ENCODE measurements around the gene MYO1G. TPM values are rescaled to one million over a fixed set of nuclear protein-coding genes. Genes with fewer than 3 reads are reported as not detected.

The MYO1G gene
- total RNA-seq, 4 donors from 2014 or later = 2.5 to 8.3 (median 6.4) TPM

DNA sequence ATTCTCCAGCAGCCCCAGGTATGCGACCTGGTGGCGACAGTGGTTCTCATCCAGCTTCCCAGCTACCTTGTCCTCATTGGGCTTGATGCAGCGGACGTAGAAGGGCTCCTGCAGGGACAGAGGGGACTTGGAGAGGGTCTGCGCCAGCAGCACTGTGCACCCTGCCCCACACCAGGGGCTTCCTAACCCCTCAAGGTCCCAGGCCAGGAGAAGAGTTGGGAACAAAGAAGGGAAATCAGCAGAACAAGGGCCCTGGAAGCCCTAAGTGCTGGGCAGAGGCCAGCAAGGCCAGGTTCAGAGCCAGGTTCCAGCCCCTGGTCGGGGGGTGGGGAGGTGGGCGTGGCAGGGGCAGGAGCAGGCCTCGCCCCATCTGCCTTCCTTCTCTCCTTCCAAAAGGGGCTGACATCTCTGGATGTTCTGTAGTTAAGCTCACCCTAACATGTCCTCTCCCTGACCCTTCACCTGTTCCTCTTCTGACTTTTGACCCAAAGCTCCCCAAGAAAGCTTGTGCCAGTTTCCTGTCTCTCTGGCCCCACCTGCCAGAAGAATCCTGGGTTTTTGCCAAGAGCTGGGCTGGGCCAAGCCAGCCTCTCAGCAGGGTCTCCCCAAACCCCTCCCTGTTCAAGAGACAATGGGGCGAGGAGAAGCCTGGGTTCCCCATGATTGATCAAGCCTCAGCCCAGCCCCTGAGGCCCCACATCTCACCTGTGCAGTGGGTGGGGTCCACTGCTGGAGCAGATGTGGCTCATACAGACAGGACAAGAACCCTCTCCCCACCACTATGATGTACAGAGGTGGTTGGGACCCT is 11.9 kb downstream of the MYO1G start:
- WGBS, 2 donors (ENCODE audit: low coverage in 1 of 2) = 78% methylated on average over 9 of the region's 9 CpGs; no CpG with 5 or more reads in 1 of the 2 donors
- DNase-seq = no peak
- in situ Hi-C loops (cut with MboI; ENCODE audit: low pct_ligation_motif_present in 1 of 4, low pct_unique_long_range_greater_than_20kb in 1 of 4, low sequenced_read_pairs in 3 of 4) = loop anchor here in 1 of 4 donors (10.0 kb wide), 1 partner anchor 168 kb away; no protein-coding TSS in a partner anchor

DNA sequence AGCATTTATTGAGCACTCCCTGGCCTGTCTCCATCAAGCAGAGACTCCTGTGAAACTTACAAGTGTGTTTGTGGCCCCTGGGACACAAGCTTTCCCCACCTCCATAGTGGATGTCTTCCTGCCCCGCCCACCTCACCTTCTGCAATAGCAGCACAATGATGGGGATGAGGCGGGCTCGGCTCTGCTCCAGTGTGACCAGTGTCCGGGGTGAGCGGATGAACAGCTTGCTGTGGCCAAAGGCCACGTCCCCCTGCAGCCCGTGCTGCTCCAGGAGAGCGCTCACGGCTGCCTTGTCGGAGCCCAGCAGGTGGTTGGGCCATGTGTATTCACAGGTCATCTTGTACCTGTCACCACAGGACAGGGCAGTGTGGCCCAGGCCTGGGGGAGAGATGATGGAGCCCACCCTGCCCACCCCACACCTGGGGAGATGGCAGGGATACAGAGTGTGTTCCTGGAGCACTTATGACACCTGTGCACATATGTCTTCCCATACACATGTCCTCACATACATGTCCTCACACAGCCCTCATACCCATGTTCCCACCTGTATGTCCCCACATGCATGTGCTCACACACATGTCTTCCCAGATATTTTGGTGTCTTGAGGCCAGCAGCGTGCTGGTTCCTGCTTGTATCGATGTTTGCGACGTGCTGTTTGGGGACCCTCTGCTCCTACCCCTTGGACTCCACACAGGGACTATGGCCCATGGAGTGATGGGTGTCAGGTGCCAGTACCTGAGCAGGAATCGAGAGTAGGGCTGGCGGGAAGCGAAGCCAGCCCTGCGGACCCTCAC is 12.7 kb downstream of the MYO1G start:
- Histone ChIP-seq H3K9me3 (no peaks in the 10 kb centered on the region), H3K4me3 (no peak overlapping the region), H3K27me3 (peaks cover 17% of the 10 kb centered on the region), H3K36me3 (no peaks in the 10 kb centered on the region), H3K4me1 (peaks cover 0 to 13% (median 11%) of the 10 kb centered on the region in 4 donors), H3K27ac (no peak overlapping the region)
- TF ChIP-seq, protein P1, sequence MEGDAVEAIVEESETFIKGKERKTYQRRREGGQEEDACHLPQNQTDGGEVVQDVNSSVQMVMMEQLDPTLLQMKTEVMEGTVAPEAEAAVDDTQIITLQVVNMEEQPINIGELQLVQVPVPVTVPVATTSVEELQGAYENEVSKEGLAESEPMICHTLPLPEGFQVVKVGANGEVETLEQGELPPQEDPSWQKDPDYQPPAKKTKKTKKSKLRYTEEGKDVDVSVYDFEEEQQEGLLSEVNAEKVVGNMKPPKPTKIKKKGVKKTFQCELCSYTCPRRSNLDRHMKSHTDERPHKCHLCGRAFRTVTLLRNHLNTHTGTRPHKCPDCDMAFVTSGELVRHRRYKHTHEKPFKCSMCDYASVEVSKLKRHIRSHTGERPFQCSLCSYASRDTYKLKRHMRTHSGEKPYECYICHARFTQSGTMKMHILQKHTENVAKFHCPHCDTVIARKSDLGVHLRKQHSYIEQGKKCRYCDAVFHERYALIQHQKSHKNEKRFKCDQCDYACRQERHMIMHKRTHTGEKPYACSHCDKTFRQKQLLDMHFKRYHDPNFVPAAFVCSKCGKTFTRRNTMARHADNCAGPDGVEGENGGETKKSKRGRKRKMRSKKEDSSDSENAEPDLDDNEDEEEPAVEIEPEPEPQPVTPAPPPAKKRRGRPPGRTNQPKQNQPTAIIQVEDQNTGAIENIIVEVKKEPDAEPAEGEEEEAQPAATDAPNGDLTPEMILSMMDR (IDR thresholded peaks at IDR 0.05) = no peak
- TF ChIP-seq POLR2A (IDR thresholded peaks at IDR 0.05) = no peak
- no peak for TF ChIP-seq POLR2AphosphoS5 (IDR thresholded peaks at IDR 0.05)
- no peak for TF ChIP-seq EP300 (IDR thresholded peaks at IDR 0.05; ENCODE audit: low read depth)
- intact Hi-C loops (cut with DNase I; ENCODE audit: low total_unique reads) (no loop called here), in situ Hi-C loops (cut with MboI; ENCODE audit: low pct_ligation_motif_present in 1 of 4, low pct_unique_long_range_greater_than_20kb in 1 of 4, low sequenced_read_pairs in 3 of 4) (loop anchor here in 1 of 4 donors (10.0 kb wide), 1 partner anchor 169 kb away; no protein-coding TSS in a partner anchor)
- WGBS, 2 donors (ENCODE audit: low coverage in 1 of 2) = 97% methylated on average over 16 of the region's 18 CpGs; no CpG with 5 or more reads in 1 of the 2 donors
- DNase-seq = no peak

More for the DNA sequence above, 11.9 kb downstream of the MYO1G start:
- Histone ChIP-seq H3K4me1 (peaks cover 0 to 13% (median 11%) of the 10 kb centered on the region in 4 donors), H3K36me3 (no peaks in the 10 kb centered on the region), H3K27me3 (peaks cover 14% of the 10 kb centered on the region), H3K9me3 (no peaks in the 10 kb centered on the region), H3K4me3 (no peak overlapping the region), H3K27ac (no peak overlapping the region)
- intact Hi-C loops (cut with DNase I; ENCODE audit: low total_unique reads) = no loop called here
- TF ChIP-seq EP300 (IDR thresholded peaks at IDR 0.05; ENCODE audit: low read depth) = no peak
- TF ChIP-seq POLR2AphosphoS5 (IDR thresholded peaks at IDR 0.05) = no peak
- TF ChIP-seq, protein P1 (IDR thresholded peaks at IDR 0.05) = no peak
- TF ChIP-seq POLR2A (IDR thresholded peaks at IDR 0.05) = no peak

DNA sequence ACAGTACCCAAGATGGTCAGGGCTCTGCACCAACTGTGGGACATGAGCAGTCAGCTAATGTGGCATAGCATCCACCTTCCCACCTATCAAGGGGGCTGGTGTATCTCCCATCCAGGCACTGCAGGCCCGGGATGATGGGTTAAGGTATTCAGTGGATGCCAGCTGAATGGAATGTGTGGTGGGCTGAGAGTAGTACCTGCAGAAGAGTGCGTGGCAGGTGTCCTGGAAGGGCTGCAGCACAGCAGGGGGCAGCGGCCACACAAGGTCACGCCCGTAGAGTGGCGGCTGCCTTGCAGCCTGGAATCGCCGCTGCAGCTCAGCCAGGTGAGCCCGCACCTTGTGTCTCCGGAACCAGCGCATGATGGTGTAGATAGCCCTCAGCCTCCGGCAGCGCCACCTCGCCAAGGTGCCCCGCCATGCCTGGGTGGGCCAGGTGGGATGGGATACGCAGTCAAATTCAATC is 13.3 kb downstream of the MYO1G start:
- Histone ChIP-seq H3K27ac (no peak overlapping the region), H3K36me3 (no peaks in the 10 kb centered on the region), H3K27me3 (peaks cover 17% of the 10 kb centered on the region), H3K9me3 (no peaks in the 10 kb centered on the region), H3K4me3 (no peak overlapping the region), H3K4me1 (peaks cover 0 to 13% (median 11%) of the 10 kb centered on the region in 4 donors)
- 92% methylated on average over 11 of the region's 16 CpGs; no CpG with 5 or more reads in 1 of the 2 donors for WGBS, 2 donors (ENCODE audit: low coverage in 1 of 2)
- TF ChIP-seq POLR2AphosphoS5 (IDR thresholded peaks at IDR 0.05) (no peak), EP300 (IDR thresholded peaks at IDR 0.05; ENCODE audit: low read depth) (no peak)
- in situ Hi-C loops (cut with MboI; ENCODE audit: low pct_ligation_motif_present in 1 of 4, low pct_unique_long_range_greater_than_20kb in 1 of 4, low sequenced_read_pairs in 3 of 4) (loop anchor here in 1 of 4 donors (10.0 kb wide), 1 partner anchor 169 kb away; no protein-coding TSS in a partner anchor), intact Hi-C loops (cut with DNase I; ENCODE audit: low total_unique reads) (no loop called here)
- DNase-seq = no peak

GRCh38 chr7:44964831-44965440 is 13.9 kb downstream of the MYO1G start:
- in situ Hi-C loops (cut with MboI; ENCODE audit: low pct_ligation_motif_present in 1 of 4, low pct_unique_long_range_greater_than_20kb in 1 of 4, low sequenced_read_pairs in 3 of 4) = loop anchor here in 1 of 4 donors (10.0 kb wide), 1 partner anchor 170 kb away; no protein-coding TSS in a partner anchor
- Histone ChIP-seq H3K27me3 (peaks cover 17% of the 10 kb centered on the region), H3K4me1 (peaks cover 0 to 13% (median 11%) of the 10 kb centered on the region in 4 donors), H3K9me3 (no peaks in the 10 kb centered on the region), H3K4me3 (no peak overlapping the region), H3K36me3 (no peaks in the 10 kb centered on the region), H3K27ac (no peak overlapping the region)
- intact Hi-C loops (cut with DNase I; ENCODE audit: low total_unique reads) = no loop called here
- no peak for DNase-seq
- WGBS, 2 donors (ENCODE audit: low coverage in 1 of 2) = 95% methylated on average over 13 of the region's 13 CpGs; no CpG with 5 or more reads in 1 of the 2 donors
- TF ChIP-seq, protein P1 (IDR thresholded peaks at IDR 0.05) = no peak
- TF ChIP-seq EP300 (IDR thresholded peaks at IDR 0.05; ENCODE audit: low read depth) = no peak
- no peak for TF ChIP-seq POLR2AphosphoS5 (IDR thresholded peaks at IDR 0.05)
- no peak for TF ChIP-seq POLR2A (IDR thresholded peaks at IDR 0.05)
